Parathyroid adenoma (tissue), 2 donors: Measurements from ENCODE around the gene AZIN2.

Experiments
- H2AFZ ChIP-seq: fragments of 300-600 bp; sonication (generic); one replicate; pipeline ENCODE4 v1.7.0; 2017; ENCODE audit warnings: antibody characterized with exemption, mild to moderate bottlenecking
- H3K27ac ChIP-seq: fragments of 300-600 bp; sonication (generic); one replicate; pipeline ENCODE4 v1.7.0; 2017
- H3K27me3 ChIP-seq: fragments of 300-600 bp; sonication (generic); one replicate; pipeline ENCODE4 v1.7.0; 2017; ENCODE audit warnings: low read length; ENCODE audit not compliant: control insufficient read depth, insufficient read depth
- H3K36me3 ChIP-seq: fragments of 300-600 bp; sonication (generic); one replicate; pipeline ENCODE4 v1.7.0; 2017; ENCODE audit warnings: low read length; ENCODE audit not compliant: control insufficient read depth, insufficient read depth
- H3K4me1 ChIP-seq: fragments of 300-600 bp; sonication (generic); one replicate; pipeline ENCODE4 v1.7.0; 2017; ENCODE audit warnings: control low read depth
- H3K4me2 ChIP-seq: fragments of 300-600 bp; sonication (generic); one replicate; pipeline ENCODE4 v1.7.0; 2017; ENCODE audit warnings: low read length
- H3K4me3 ChIP-seq: fragments of 300-600 bp; sonication (generic); one replicate; pipeline ENCODE4 v1.7.0; 2017; ENCODE audit warnings: low read depth, low read length
- H3K79me2 ChIP-seq: fragments of 300-600 bp; sonication (generic); one replicate; pipeline ENCODE4 v1.7.0; 2017; ENCODE audit warnings: control low read depth
- H3K9ac ChIP-seq: fragments of 300-600 bp; sonication (generic); one replicate; pipeline ENCODE4 v1.7.0; 2017; ENCODE audit warnings: mild to moderate bottlenecking
- H3K9me3 ChIP-seq: fragments of 300-600 bp; sonication (generic); one replicate; pipeline ENCODE4 v1.7.0; 2017; ENCODE audit warnings: low read length; ENCODE audit not compliant: control insufficient read depth
- CTCF ChIP-seq: fragments of 300-600 bp; sonication (generic); IDR thresholded peaks from one replicate; pipeline ENCODE4 v1.7.0; 2017; ENCODE audit warnings: antibody characterized with exemption, mild to moderate bottlenecking
- donor health status: primary hyperparathyroidism.

Gene AZIN2

GRCh38 chr1:33078030-33078591 is 2.8 kb upstream of the AZIN2 start:
- H3K79me2 ChIP-seq: no peaks in the 10 kb centered on the region
- no peak overlapping the region for H3K9ac ChIP-seq
- H2AFZ ChIP-seq: no peak overlapping the region
- no peaks in the 10 kb centered on the region for H3K4me1 ChIP-seq
- H3K36me3 ChIP-seq: no peaks in the 10 kb centered on the region
- no peak overlapping the region for H3K4me3 ChIP-seq
- H3K9me3 ChIP-seq: no peaks in the 10 kb centered on the region
- no peak for TF ChIP-seq CTCF
- no peak overlapping the region for H3K4me2 ChIP-seq
- no peaks in the 10 kb centered on the region for H3K27me3 ChIP-seq
- H3K27ac ChIP-seq: no peak overlapping the region

- no peak overlapping the region for H3K27ac ChIP-seq
These were observed 580 bp upstream of the AZIN2 start for GRCh38 chr1:33080373-33080772.

GRCh38 chr1:33081554-33082305 is 777 bp downstream of the AZIN2 start:
- Histone ChIP-seq H3K4me2 (peak overlapping the region; percentile 93), H3K9me3 (no peaks in the 10 kb centered on the region), H3K4me1 (no peaks in the 10 kb centered on the region), H3K27me3 (no peaks in the 10 kb centered on the region), H3K36me3 (no peaks in the 10 kb centered on the region), H2AFZ (peak overlapping the region; percentile 91), H3K27ac (no peak overlapping the region), H3K79me2 (no peaks in the 10 kb centered on the region), H3K4me3 (peak overlapping the region; percentile 79), H3K9ac (no peak overlapping the region)
- TF ChIP-seq CTCF: no peak

More at GRCh38 chr1:33080373-33080772, 580 bp upstream of the AZIN2 start:
- Histone ChIP-seq H3K4me1 (no peaks in the 10 kb centered on the region), H3K4me3 (peak overlapping the region; percentile 79), H3K9me3 (no peaks in the 10 kb centered on the region), H2AFZ (peak overlapping the region; percentile 91), H3K27me3 (no peaks in the 10 kb centered on the region), H3K4me2 (peak overlapping the region; percentile 93), H3K79me2 (no peaks in the 10 kb centered on the region), H3K36me3 (no peaks in the 10 kb centered on the region), H3K9ac (no peak overlapping the region)
- TF ChIP-seq CTCF: no peak

GRCh38 chr1:33082575-33083108 is 1.7 kb downstream of the AZIN2 start:
- Histone ChIP-seq H3K9ac (no peak overlapping the region), H3K4me3 (no peak overlapping the region), H3K27ac (no peak overlapping the region), H3K4me2 (no peak overlapping the region), H3K4me1 (no peaks in the 10 kb centered on the region), H3K27me3 (no peaks in the 10 kb centered on the region), H3K79me2 (no peaks in the 10 kb centered on the region), H2AFZ (no peak overlapping the region), H3K36me3 (no peaks in the 10 kb centered on the region), H3K9me3 (no peaks in the 10 kb centered on the region)
- TF ChIP-seq CTCF: no peak
